K562 treated with DMSO at 1 percent for 4 hours (cell line): ENCODE data around the gene EEF1G. TPM values are rescaled to one million over a fixed set of nuclear protein-coding genes. Genes with fewer than 3 reads are reported as not detected.

Experiments
- total RNA-seq: library from RNA; unstranded; fragments of 300-600 nt; gene quantifications from 2 replicates; pipeline ENCODE4 v1.2.3, GENCODE V29; 2022; ENCODE audit not compliant: insufficient read depth

Gene EEF1G
- total RNA-seq, result 4,119 and 4,134 TPM in 2 replicates

GRCh38 chr11:62573592-62574362, at the start of gene EEF1G:
Gene EEF1G, minus strand, starts transcription at chr11:62573891. Its CDS starts 49 bp downstream, at chr11:62573842.

GRCh38 chr11:62621567-62622470, 48.1 kb upstream of the EEF1G start, which contains the start of gene B3GAT3:
Gene B3GAT3, minus strand, starts transcription at chr11:62621986. Its CDS starts 39 bp downstream, at chr11:62621947.

GRCh38 chr11:62612366-62613290, 38.9 kb upstream of the EEF1G start, which contains the start of the genes EML3 and ROM1:
Gene EML3, minus strand, starts transcription at chr11:62612775. Its CDS starts 318 bp downstream, at chr11:62612457.
Gene ROM1, plus strand, starts transcription at chr11:62613257. Its CDS starts 25 bp downstream, at chr11:62613282.

GRCh38 chr11:62601372-62602140, 27.9 kb upstream of the EEF1G start, which contains the start of gene MTA2:
Gene MTA2, minus strand, starts transcription at chr11:62601865. Its CDS starts 415 bp downstream, at chr11:62601450.

GRCh38 chr11:62591448-62592145, 17.9 kb upstream of the EEF1G start, which contains the start of gene TUT1:
Gene TUT1, minus strand, starts transcription at chr11:62591523. Its CDS starts 38 bp downstream, at chr11:62591485.

GRCh38 chr11:62546244-62546928, 27.3 kb downstream of the EEF1G start, which contains the start of gene AHNAK:
Gene AHNAK, minus strand, starts transcription at chr11:62546806. Its CDS starts 10,708 bp downstream, at chr11:62536098.

Other genes starting within 250 kb of the EEF1G start
- 16.8 and 20.3 TPM in 2 replicates for gene ASRGL1, start 236.4 kb downstream of the EEF1G start, total RNA-seq
- gene SCGB1A1, start 154.9 kb downstream of the EEF1G start, total RNA-seq, result not detected in 2 replicates
- 34.9 and 54.7 TPM in 2 replicates for gene AHNAK, start 27.1 kb downstream of the EEF1G start, total RNA-seq
- gene TUT1, start 17.6 kb upstream of the EEF1G start, total RNA-seq, result 15.8 and 16.5 TPM in 2 replicates
- gene MTA2, start 28.0 kb upstream of the EEF1G start, total RNA-seq, result 79.1 and 104 TPM in 2 replicates
- gene EML3, start 38.9 kb upstream of the EEF1G start, total RNA-seq, result 39.0 and 40.6 TPM in 2 replicates
- gene ROM1, start 39.4 kb upstream of the EEF1G start, total RNA-seq, result 0.71 and 2.2 TPM in 2 replicates
- gene B3GAT3, start 48.1 kb upstream of the EEF1G start, total RNA-seq, result 80.5 and 90.3 TPM in 2 replicates
- gene GANAB, start 72.7 kb upstream of the EEF1G start, total RNA-seq, result 276 and 311 TPM in 2 replicates
- gene INTS5, start 79.4 kb upstream of the EEF1G start, total RNA-seq, result 20.2 and 24.0 TPM in 2 replicates
- gene C11orf98, start 91.3 kb upstream of the EEF1G start, total RNA-seq, result 105 and 114 TPM in 2 replicates
- 12.7 and 27.2 TPM in 2 replicates for gene CSKMT, start 91.4 kb upstream of the EEF1G start, total RNA-seq
- 12.2 and 17.2 TPM in 2 replicates for gene UQCC3, start 97.8 kb upstream of the EEF1G start, total RNA-seq
- gene LBHD1, start 98.4 kb upstream of the EEF1G start, total RNA-seq, result 4.8 and 5.5 TPM in 2 replicates
- 282 and 316 TPM in 2 replicates for gene UBXN1, start 105.2 kb upstream of the EEF1G start, total RNA-seq
- 0.48 and 1.6 TPM in 2 replicates for gene LRRN4CL, start 115.6 kb upstream of the EEF1G start, total RNA-seq
- gene BSCL2, start 133.5 kb upstream of the EEF1G start, total RNA-seq, result 43.9 and 45.1 TPM in 2 replicates
- gene GNG3, start 133.8 kb upstream of the EEF1G start, total RNA-seq, result 2.4 TPM in 1 of 2 replicates, not detected in the other
- 26.6 and 32.3 TPM in 2 replicates for gene HNRNPUL2, start 153.6 kb upstream of the EEF1G start, total RNA-seq
- gene TTC9C, start 154.6 kb upstream of the EEF1G start, total RNA-seq, result 35.6 and 36.5 TPM in 2 replicates
- gene ZBTB3, start 180.3 kb upstream of the EEF1G start, total RNA-seq, result 1.4 and 6.0 TPM in 2 replicates
- 138 and 166 TPM in 2 replicates for gene POLR2G, start 187.7 kb upstream of the EEF1G start, total RNA-seq
- gene TAF6L, start 197.5 kb upstream of the EEF1G start, total RNA-seq, result 23.2 and 49.9 TPM in 2 replicates
- gene TMEM179B, start 213.5 kb upstream of the EEF1G start, total RNA-seq, result 36.4 and 44.9 TPM in 2 replicates
- gene TMEM223, start 218.1 kb upstream of the EEF1G start, total RNA-seq, result 15.3 and 18.4 TPM in 2 replicates
- gene NXF1, start 231.5 kb upstream of the EEF1G start, total RNA-seq, result 76.4 and 111 TPM in 2 replicates